Hematopoietic multipotent progenitor cell treated with erythropoietin and hydrocortisone succinate and interleukin-3 and kit ligand, for 15 days (in vitro differentiated cells): ENCODE data around the gene PON3.
"Not testable (repeated sequence)": the region's sequence is repeated elsewhere in the genome, so short reads cannot be mapped to it uniquely, and the experiment has no call there.

ENCODE experiments used
- DNase-seq: peaks from one replicate; pipeline ENCODE4 v3.0.0-alpha.2; 2015; ENCODE audit warnings: low spot score

Gene PON3

DNA sequence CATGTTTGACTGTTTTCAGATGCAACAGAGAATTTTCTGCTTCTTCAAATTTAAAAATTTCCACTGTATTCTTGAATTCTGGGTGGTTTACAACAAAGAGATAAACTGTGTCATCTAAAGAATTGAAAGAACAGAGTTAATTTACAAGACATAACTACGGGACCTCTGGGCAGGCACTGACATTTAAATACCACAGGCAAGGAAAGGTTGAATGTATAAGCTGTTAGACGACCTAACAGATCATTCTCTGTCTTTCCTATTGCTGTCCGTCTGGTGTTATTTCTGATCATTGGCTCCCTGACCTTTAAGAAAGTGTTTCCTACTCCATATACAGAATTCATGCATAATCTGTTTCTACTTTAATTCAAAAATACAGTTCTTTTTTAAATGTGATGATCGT, 15.5 kb upstream of the PON3 start:
- no peak for DNase-seq

DNA sequence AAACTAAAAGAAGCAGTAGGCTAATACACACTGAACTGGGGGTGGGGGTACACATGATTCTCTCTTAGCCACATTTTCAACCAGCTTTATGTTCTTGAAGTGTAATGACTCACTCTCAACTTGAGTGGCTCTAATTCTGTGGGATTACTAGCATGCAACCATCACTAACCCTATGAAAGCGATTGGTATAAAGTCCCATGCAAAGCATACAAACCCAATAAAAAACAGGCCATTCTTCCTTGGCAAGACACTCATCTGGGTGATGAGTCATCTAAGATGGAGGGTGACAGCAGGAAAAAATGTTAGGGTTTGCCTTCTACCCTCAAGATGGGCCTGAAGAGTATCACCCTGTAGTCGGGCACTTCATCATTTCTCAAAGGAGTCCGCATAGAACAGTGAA, 14.9 kb upstream of the PON3 start:
- DNase-seq = no peak

DNA sequence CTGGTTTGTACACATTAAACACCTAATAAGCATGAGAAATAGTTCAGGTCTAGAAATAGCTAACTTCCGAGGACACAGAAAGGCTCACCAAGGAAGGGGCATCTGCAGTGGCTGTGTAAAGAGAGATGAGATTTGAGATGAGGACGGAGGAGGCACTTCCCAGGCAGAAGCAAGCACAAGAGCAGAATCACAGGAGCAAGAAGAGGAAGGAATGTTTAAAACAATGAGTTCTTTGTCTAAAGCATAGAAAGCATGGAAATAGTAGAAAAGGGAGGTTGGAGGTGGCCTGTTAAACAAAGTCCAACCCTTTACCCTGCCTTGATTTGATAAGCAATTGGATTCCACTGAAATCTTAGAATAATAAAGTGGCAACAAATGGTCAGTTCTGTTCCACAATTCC, 11.6 kb upstream of the PON3 start:
- no peak for DNase-seq

DNA sequence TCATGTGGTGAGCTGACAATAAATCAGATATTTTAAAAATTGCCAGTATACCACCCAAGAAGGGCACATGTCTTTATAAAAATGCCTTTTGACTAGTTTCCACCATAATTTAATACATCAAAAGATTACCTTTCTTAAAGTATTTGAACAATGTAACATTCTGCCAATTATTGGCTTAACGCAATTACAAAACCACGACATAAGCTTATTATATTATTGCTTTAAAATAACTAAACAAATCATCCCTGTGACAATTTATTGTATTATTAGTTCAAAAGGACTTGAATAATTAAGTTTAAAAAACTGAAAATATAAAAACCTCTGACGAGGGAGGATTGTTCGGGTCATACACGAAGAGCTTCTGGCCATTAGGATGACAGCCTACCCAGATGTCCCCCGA, 9.6 kb upstream of the PON3 start:
- DNase-seq = no peak

DNA sequence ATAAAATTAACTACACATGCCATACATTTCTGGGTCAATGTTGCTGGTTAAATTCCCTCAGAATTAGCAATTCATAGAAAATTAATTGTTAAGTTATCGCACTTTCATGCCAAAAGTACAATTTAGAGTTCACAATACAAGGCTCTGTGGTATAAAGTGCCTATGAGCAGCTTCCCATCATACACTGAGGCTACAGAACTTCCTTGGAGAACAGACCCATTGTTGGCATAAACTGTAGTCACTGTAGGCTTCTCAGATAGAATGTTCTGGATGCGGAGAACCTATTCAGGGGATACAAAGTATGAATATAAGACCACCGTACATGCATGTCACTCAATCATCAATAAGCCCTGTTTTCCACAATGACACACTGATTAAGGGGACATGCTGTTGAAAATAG, 9.0 kb upstream of the PON3 start:
- DNase-seq = no peak

DNA sequence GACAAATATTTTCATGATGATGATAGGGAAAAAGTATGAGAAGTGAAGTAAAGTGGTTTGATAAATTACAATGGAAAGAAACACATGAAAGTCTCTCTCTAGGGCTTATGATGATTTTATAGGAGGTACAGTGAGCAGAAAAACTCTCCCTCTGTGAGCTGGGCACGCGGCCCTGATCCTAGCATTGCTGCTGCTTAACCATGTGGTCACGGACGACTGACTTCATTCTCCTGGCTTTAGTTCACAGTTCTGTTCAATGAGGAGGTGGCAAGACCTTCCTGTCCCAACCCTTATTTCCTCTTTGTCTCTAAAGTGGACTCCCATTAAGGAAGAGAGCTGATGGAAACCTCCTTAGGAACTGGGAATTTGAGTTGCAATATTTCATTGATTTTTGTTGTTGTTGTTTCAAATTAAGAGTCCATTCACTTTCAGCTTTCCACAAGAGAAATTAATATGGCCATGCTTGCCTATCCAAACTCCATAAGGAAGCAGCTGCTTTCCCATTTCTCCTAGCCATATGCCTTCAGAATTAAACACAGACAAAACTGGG, 8.2 kb upstream of the PON3 start:
- DNase-seq = no peak

DNA sequence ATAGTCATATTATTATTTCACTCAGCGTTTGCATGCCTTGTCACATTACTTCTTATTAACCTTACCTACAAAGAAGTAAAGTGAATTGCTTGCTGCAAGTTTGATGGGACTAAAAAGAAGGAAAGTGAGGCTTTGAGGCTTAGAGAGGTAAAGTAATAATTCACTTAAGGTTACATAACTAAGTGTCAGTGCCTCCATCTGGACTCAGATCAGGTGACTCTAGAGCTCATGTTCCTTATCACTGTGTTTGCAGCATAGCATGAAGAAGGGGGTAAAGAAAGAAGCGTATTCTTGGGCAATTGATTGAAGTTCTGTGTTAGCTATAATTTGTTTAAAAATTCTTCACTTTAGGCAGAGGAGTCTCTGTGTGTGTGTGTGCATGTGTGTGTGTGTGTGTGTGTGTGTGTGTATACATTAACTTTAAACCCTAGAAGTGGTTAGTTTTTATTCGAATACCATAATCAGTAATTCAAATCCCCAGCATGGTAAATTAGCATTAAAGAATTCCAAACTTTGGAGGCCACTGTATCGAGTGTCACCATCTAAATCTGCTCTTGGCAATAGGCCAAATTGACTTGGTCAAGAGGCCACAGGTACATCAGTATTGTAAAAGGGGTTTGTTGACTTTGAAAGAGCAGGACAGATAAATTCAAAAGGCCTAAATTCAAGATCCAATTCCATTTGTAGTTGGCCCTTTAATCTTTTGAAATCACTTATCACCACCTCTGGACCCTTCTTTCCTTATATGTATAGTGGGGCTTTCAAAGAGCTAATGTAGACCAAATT, 2.2 kb upstream of the PON3 start:
- DNase-seq = no peak

DNA sequence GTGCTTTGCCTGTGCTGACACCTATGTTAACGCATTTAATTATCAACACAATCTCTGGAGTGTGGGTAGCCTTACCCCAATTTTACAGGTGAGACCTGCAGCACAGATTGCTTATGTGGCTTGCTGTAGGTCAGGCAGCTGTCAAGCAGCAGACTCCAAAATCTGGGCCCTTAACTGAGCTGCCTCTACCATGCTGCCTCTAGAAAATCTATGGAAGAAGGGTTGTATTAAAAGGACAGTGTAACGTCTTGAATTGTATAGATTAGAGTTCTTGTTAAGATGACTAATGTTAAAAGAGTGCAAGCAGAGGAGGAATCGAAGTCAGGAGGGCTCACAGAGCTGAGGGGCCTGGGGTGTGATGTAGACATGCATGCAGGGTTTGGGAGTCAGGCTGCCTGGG, 1.2 kb upstream of the PON3 start:
- no peak for DNase-seq

DNA sequence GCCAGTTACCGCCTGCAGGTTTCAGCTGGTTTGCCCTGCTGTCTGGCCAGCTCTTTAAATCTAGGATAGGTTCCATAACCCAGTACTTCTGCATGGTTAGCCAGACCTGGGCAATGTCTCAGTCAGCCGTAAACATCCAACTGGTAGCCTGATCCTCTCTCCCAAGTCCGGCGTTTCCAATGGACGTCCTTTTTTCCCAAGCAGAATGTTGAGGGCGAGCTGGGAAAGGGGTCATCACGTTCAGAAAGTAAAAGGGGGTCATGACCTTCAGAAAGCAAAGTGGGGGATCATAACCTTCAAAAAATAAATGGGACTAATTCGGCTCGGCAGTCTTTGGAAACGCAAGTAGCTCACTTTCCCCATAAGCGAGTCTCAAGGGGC, 430 bp downstream of the PON3 start:
- DNase-seq = no peak

DNA sequence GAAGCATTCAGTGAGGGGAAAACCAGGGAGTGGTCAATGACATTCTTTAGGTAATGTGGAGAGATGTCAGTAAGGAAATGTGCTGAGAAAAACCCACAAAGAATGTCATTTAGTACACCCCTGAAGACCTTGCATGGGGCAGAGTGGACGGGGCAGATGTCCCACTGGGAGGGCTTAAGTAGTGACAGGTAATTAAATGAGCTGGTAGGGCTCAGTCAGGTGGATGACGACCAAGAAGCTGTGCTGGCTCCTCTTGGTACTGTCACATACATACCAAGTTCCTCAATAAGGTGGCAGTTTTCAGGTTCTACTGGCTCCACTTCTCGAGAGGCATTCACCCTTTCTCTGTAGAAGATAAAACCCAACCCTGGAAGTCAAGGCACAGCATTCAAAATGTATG, 1.8 kb downstream of the PON3 start:
- no peak for DNase-seq

DNA sequence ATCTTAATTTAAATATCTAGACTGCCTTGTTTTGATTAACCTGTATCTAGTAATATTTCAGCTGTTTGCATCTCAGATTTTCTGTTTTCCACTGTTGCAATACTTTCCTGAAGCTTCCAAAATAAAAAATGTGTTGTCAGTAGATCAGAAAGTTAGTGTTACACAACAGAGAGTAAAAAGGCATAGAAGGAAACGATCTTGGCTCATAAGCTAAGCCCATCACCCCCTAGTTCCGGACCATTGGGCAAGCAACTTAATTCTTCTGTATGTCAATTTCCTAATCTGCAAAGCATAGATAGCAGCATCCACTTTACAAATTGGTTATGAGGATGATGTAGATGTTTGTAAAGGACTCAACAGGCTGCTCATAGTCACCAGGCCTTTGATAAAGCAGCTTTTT, 4.4 kb downstream of the PON3 start:
- DNase-seq = no peak

DNA sequence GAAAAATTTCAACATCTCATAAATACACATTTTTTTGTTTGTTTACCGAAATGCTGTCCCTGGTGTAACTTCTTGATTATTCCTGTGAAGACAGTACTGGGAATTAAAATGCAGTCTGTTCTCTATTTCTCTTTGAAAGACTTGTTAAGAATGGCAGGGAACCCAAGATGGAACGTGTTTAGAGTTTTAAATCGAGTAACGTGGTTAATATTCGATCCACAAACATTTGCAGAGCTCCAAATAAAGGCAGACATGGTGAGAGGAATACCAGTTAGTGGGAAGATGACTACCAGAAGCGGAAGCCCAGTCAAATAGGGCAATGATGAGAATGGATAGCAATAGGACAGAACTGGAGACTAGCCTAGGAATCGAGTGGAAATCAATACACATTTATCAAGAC, 6.7 kb downstream of the PON3 start:
- no peak for DNase-seq

DNA sequence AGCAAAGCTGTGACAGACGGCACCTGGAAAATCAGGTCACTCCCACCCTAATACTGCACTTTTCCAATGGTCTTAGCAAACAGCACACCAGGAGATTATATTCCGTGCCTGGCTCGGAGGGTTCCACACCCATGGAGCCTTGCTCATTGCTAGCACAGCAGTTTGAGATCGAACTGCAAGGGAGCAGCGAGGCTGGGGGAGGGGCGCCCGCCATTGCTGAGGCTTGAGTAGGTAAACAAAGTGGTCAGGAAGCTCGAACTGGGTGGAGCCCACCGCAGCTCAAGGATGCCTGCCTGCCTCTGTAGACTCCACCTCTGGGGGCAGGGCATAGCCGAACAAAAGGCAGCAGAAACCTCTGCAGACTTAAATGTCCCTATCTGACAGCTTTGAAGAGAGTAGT, 16.7 kb downstream of the PON3 start:
- DNase-seq = not testable (repeated sequence)

DNA sequence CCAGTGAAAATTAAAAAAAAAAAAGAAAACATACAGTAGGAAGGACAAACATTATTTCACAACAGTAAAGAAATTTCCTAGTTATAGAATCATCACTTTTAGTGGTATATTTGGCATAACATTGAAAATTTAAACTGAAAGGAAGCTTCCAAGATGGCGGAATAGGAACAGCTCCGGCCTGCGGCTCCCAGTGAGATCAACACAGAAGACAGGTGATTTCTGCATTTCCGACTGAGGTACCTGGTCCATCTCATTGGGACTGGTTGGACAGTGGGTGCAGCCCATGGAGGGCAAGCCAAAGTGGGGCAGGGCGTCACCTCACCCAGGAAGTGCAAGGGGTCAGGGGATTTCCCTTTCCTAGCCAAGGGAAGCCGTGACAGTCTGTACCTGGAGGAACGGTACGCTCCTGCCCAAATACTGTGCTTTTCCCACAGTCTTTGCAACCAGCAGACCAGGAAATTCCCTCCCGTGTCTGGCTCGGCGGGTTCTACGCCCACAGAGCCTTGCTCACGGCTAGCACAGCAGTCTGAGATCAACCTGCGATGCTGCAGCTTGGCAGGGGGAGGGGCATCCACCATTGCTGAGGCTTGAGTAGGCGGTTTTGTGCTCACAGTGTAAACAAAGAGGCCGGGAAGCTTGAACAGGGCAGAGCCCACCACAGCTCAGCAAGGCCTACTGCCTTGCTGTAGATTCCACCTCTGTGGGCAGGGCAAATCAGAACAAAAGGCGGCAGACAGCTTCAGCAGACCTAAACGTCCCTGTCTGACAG, 19.4 kb downstream of the PON3 start:
- no peak for DNase-seq

DNA sequence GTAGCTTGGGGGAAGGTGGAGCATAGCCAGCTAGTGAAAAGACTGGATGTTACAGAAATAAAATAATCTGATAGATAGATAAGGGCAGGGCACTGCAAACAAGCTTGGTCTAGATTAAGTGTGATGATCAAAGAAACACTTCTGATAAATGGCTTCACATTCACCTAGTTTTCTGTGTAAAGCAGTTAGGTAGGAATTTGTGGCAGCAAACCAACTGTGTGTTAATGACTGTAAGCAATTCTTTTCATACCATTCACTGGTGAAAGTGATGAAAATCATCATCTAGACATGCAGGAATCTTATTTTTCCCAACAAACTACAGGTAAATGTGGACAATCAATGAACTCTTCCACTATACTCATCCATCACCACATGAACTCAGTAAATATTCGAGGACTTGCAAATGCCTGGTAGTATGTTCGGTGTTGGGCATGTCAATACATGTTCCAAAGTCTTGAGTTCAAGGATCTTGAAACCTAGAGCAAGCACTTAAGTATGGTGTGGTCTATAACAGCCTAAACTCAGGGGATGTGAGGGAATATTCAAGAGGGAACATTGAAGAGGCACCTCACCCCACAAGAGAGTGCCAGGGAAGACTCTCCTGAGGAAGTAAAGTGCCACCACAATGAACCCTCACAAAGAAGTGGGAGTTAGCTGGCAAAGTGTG, 20.5 kb downstream of the PON3 start:
- DNase-seq = no peak

DNA sequence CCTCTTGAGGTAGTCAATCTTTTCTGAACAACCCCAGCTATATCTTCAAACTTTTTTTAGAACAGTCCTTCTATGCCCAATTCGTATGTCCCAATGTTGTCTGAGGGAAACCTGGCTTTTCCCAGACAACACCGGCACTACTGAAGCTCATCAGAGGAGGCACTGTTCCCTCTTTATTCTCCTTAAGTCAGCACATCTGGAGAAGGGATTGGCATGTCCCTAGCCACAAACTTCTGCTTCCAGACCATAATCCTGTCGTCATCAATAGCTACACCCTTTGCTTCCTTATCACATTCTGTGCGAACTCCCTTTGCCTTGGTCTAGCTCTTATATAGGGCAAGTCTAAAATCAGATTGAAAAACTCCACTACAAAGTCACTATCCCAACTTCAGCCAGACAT, 22.9 kb downstream of the PON3 start:
- no peak for DNase-seq

DNA sequence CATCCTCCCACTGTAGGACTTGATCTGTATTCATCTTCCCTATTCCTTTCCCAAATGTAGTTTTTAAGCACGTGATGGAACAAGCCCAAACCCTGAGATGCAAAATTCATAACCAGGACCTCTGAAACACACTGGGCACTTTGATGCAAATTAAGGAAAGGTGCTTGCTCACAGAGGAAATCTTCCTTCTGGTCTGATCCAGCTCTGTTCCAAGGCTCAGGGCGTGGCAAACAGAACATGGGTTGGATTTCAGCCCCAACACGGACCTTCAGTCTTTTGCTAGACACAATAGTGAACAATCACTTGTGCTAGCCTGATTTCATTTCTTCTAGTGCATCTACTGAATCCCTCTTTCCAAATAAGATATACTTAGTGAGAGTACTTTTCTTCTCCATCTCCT, 27.9 kb downstream of the PON3 start:
- DNase-seq = no peak

DNA sequence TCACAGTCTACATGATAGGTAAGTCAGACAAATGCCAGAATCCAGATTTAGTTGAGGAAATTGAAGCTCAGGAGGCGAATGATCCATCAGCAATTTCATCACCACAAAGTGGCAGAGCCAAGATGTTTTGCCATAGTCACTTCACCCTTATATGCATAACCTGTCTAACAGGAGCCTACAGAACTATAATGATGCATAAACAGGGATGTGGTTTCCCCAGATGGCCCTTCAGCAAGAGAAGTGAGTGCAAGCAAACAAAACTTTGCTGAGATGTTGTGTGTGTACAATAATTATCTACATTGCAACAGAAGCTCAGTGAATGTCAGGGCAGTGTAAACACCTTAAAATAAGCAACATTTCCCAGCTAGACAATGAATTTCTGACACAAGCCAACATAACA, 28.6 kb downstream of the PON3 start:
- DNase-seq = no peak

DNA sequence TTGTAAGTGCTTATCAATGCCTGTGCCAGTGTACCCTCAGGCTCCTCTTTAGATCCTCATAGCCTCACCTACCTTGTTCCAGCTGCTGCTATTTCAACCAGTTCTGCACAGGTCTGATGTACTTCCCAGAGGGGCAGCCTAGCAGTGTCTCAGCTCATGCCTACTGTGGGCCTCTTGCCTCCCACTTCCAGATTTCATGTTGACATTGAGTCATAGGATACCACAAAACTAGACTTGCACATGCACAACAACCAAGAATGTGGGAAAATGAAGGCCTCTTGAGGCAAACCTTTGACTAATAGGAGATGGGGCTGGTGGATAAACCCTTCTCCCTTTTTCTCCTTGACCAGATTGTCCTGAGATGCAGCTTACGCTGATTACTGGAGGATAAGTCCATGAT, 31.0 kb downstream of the PON3 start:
- DNase-seq = no peak

DNA sequence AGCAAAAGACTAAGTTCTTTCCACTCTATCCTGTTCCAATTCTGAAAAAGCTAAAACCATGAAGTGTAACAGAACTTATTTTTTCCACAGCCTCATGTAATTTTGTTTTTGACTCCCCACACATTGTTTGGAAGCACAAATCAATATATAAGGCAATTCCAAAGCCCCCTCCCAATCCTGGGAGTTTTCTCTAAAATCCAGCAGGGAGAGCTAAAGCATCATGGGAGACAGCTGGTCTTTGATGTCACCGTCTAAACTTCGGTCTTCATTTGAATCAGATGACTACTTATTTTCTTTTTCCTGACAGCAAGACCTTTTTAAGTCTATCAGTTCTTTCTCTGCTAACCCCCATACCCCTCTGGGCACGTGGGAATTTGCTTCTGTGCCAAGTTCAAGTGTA, 38.6 kb downstream of the PON3 start:
- no peak for DNase-seq

DNA sequence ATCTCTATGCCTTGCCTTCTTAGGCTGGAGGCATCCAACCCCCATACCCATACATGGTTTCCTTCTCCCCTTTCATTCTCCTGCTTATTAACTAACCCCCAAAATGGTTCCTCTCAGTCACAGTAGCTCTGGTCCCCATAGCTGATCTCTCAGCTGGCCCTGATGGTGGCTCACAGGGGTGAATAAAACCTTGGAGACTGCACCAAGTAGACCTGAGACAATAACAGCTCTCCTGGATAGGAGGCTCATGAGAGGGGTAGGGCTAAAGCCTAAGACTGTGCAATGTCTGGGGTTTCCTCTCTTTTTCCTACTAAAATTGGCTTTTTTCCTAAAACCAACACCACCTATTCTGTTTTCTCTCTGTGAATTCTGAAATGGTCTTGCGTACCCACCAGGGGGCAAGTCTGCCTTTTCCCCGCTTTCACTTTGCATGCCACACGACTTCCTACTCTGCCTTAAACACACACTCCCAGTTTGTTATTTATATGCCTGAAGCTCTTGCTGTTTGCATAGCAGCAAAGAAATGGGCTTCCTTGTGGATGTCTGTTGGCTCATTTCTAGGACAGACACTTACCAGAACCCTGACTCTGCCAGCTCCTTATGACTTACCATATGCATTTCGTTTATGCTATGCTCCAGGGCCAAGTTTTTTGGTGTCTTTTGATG, 53.4 kb downstream of the PON3 start:
- DNase-seq = no peak

DNA sequence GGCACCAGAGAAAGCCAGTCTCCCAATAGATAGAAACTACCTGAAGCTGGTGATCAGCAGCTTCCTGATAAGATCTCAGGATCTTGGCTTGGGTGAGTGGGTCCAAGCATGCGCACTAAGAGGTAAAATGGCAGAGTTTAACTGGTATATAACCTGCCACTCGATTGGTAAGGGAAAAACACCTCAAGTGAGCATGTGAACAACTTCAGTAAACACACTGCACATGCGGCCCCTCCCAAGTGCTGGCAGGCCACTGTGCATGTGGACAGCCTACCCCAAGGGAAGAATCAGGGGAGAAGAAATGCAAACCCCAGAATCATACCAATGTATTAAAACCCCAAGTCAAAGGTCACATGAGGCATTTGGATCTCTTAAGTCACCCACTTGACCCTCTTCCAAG, 54.1 kb downstream of the PON3 start:
- DNase-seq = no peak

DNA sequence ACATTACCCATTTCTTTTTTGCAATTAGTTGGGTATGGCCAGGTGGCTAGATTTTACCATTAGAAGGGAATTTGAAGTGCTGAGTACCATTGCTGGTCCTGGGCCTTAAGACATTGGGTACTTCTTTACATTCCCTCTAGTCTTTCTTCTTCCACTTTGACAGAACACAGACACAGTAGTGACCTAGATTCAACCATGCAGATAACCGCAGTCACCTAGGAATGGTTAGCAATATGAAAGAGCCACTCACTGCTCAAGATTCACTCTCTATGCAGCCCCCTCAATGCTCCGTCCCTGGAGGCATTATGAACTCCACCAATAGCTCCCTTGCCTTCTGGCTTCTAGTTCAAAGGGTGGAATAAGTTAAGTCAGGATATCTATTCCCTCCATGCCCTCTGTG, 55.7 kb downstream of the PON3 start:
- no peak for DNase-seq
